ENCODE results near the gene CHST2.

Gene CHST2

GRCh38 chr3:143170074-143170473 lies 50.5 kb downstream of the CHST2 start:
- no peak for DNase-seq

- no peak for DNase-seq
These were observed 51.1 kb downstream of the CHST2 start for GRCh38 chr3:143170676-143171075.

DNA sequence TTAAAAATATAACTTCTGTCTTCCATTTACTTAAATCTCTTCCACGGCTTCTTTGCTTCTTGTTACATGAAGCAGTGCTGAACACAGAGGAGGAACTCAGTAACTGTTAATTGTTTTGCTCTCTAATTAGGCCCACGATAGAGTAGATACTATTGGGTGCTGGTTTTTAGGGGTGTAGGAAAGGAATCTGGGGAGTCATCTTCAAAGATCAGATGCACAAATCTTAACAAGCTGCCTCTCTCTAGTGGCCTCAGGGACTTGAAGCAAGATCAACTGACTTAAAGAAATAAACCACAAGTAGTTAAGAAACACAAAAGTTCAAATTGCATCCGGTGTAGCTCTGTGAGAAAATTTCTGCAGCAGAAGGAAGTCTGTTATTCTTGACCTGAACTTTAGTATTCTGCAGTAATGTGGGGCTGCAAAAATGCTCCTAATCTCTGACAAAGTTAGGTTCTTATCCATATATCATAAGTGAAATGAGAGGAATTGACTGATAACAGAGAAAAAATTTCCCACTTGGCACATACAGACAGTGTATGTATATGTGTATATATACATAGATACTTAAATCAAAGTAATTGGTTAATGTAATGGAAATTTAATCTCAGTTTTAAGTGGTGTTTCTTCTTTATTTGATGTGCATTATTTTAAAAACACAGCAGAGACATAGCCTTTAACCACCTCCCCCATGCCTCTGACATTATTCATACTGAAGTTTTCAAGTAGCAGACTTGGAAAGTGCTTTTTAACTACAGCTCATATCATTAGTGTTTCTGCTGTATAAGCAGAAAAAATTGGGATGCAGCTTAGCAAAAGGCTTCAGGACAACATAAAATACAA lies 51.8 kb downstream of the CHST2 start:
- DNase-seq = peak in 1 of 2 donors; percentile 39

DNA sequence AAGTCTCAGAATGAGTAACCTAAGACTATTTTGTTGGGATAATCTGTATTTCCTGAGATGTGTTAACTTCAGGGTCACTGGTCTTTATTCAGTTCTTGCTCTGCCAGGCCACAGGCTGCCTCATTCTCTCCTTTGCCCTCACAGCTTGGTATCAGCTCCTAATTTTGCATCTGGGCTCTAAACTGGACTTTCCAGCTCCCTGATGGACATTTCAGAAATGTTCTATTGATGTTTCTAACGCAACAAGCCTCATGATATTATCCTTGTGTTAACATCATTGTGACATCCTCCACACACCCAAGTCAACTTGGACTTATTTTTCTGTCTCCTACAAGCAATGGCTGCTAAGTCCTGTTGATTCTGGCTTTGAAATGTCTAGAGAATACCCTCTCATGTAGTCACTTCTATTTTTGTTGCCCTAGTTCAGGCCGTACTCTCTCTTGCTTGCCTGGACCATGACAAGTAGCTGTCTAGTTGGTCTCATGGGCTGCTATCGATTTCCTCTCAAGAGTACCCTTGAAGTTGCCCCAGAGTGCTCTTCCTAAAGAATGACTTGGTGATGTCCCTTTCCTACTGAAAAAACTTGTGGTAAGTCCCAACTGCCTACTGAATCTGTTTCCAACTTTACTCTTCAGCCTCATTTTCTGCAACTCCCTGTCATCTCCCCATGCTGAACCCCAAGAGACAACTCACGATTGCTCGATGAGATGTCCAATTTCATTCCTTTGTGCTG lies 52.7 kb downstream of the CHST2 start:
- DNase-seq = no peak

GRCh38 chr3:143172795-143173145 lies 53.2 kb downstream of the CHST2 start:
- DNase-seq = no peak

GRCh38 chr3:143173242-143173641 lies 53.7 kb downstream of the CHST2 start:
- DNase-seq = no peak
